Cardiac muscle cell (in vitro differentiated cells and primary cell): Measurements from ENCODE around the gene COL4A1. TPM values are rescaled to one million over a fixed set of nuclear protein-coding genes. Genes with fewer than 3 reads are reported as not detected.

ENCODE experiments used
- DNase-seq, 2 donors: peaks; one replicate each; pipeline versions ENCODE4 v3.0.0 to v3.0.0-alpha.2; 2010 to 2017; ENCODE audit warnings: low read depth in 1 of 2, low spot score in 1 of 2
- H3K27ac ChIP-seq: fragments of 200-600 bp; sonication (generic); 2 replicates; pipeline ENCODE4 v1.5.1; 2016
- H3K27me3 ChIP-seq: fragments of 200-600 bp; sonication (generic); 2 replicates; pipeline ENCODE4 v1.6.0; 2016; ENCODE audit warnings: control low read depth
- H3K36me3 ChIP-seq: fragments of 200-600 bp; sonication (generic); 2 replicates; pipeline ENCODE4 v1.5.1; 2016; ENCODE audit warnings: control low read depth
- H3K4me1 ChIP-seq: fragments of 200-600 bp; sonication (generic); 2 replicates; pipeline ENCODE4 v1.8.1; 2017; ENCODE audit warnings: low read depth, mild to moderate bottlenecking, mixed run types
- H3K4me3 ChIP-seq: fragments of 200-600 bp; sonication (generic); 2 replicates; pipeline ENCODE4 v1.5.1; 2016; ENCODE audit warnings: mild to moderate bottlenecking
- H3K9me3 ChIP-seq: fragments of 200-600 bp; sonication (generic); 2 replicates; pipeline ENCODE4 v1.5.1; 2017; ENCODE audit warnings: low read depth, mild to moderate bottlenecking, control low read depth
- CTCF ChIP-seq: IDR thresholded peaks from 2 replicates; pipeline ENCODE4 v1.5.1; 2012; ENCODE audit warnings: low read depth, mild to moderate bottlenecking, low read length
- polyA plus RNA-seq: library from polyadenylated mRNA; unstranded; fragments of >200 nt; fragmentation: Nextera tagmentation; extraction: Ambion mirVana; gene quantifications from 2 replicates; pipeline ENCODE4 v1.2.1, GENCODE V29; 2016
- total RNA-seq: library from RNA; depleted of rRNA; stranded (reverse); fragments of >200 nt; gene quantifications from 2 replicates; pipeline ENCODE4 v1.2.3, GENCODE V29; 2016

COL4A1 gene
- total and polyA plus RNA-seq, 2 experiments from 2014 or later = 73.9 to 171 TPM

- Histone ChIP-seq H3K4me3 (peak overlapping the region; percentile 59), H3K27ac (no peak overlapping the region)
These were observed 168.8 kb downstream of the COL4A1 start for GRCh38 chr13:110138010-110138699.

GRCh38 chr13:110137680-110138009, 169.3 kb downstream of the COL4A1 start:
- DNase-seq = peak; percentile 30 to 52
- Histone ChIP-seq H3K27ac (no peak overlapping the region), H3K4me3 (peak overlapping the region; percentile 59), H3K27me3 (peaks cover 14% of the 10 kb centered on the region), H3K9me3 (no peaks in the 10 kb centered on the region), H3K4me1 (peaks cover 27% of the 10 kb centered on the region), H3K36me3 (no peaks in the 10 kb centered on the region)
- peak; percentile 9 for TF ChIP-seq CTCF

More at GRCh38 chr13:110138010-110138699, 168.8 kb downstream of the COL4A1 start:
- DNase-seq = peak; percentile 61 to 62
- Histone ChIP-seq H3K9me3 (no peaks in the 10 kb centered on the region), H3K36me3 (no peaks in the 10 kb centered on the region), H3K27me3 (peaks cover 14% of the 10 kb centered on the region), H3K4me1 (peaks cover 26% of the 10 kb centered on the region)
- TF ChIP-seq CTCF = peak; percentile 4

GRCh38 chr13:110136660-110137585, 170.0 kb downstream of the COL4A1 start:
- no peak for TF ChIP-seq CTCF
- H3K9me3 ChIP-seq = no peaks in the 10 kb centered on the region
- H3K27me3 ChIP-seq = peaks cover 14% of the 10 kb centered on the region
- peaks cover 32% of the 10 kb centered on the region for H3K4me1 ChIP-seq
- DNase-seq = peak in 1 of 2 donors; percentile 29
- peak overlapping the region; percentile 59 for H3K4me3 ChIP-seq
- H3K36me3 ChIP-seq = no peaks in the 10 kb centered on the region
- H3K27ac ChIP-seq = no peak overlapping the region

GRCh38 chr13:110135977-110136597, 170.9 kb downstream of the COL4A1 start:
- Histone ChIP-seq H3K36me3 (no peaks in the 10 kb centered on the region), H3K27ac (no peak overlapping the region), H3K4me1 (peaks cover 32% of the 10 kb centered on the region), H3K4me3 (no peak overlapping the region), H3K27me3 (peaks cover 14% of the 10 kb centered on the region), H3K9me3 (no peaks in the 10 kb centered on the region)
- TF ChIP-seq CTCF = no peak
- DNase-seq = no peak

- peak in 1 of 2 donors; percentile 54 for DNase-seq
- peaks cover 12% of the 10 kb centered on the region for H3K27me3 ChIP-seq
- H3K27ac ChIP-seq = peak overlapping the region; percentile 72
- H3K36me3 ChIP-seq = no peaks in the 10 kb centered on the region
- H3K4me1 ChIP-seq = peaks cover 32% of the 10 kb centered on the region
- no peak overlapping the region for H3K4me3 ChIP-seq
- no peak for TF ChIP-seq CTCF
- H3K9me3 ChIP-seq = no peaks in the 10 kb centered on the region
These were observed 172.2 kb downstream of the COL4A1 start for GRCh38 chr13:110134801-110135200.
